Muscle of leg (tissue), 11 donors: ENCODE data around the gene NFATC3. TPM values are rescaled to one million over a fixed set of nuclear protein-coding genes. Genes with fewer than 3 reads are reported as not detected.

ENCODE experiments used
- DNase-seq: peaks from one replicate; pipeline ENCODE4 v3.0.0; 2013
- H3K27ac ChIP-seq: one replicate; pipeline ENCODE4 v1.5.1; 2013; ENCODE audit warnings: mild to moderate bottlenecking, low read length, control low read depth
- H3K27me3 ChIP-seq: one replicate; pipeline ENCODE4 v1.6.1; 2013; ENCODE audit warnings: low read length; ENCODE audit not compliant: control insufficient read depth, insufficient read depth
- H3K36me3 ChIP-seq: one replicate; pipeline ENCODE4 v1.6.1; 2013; ENCODE audit warnings: low read length; ENCODE audit not compliant: control insufficient read depth, insufficient read depth
- H3K4me1 ChIP-seq: one replicate; pipeline ENCODE4 v1.6.1; 2013; ENCODE audit warnings: low read length; ENCODE audit not compliant: control insufficient read depth, insufficient read depth
- H3K4me3 ChIP-seq: one replicate; pipeline ENCODE4 v1.5.1; 2013; ENCODE audit warnings: low read length, control low read depth
- H3K9me3 ChIP-seq: replicated peaks from 2 replicates; pipeline ENCODE4 v1.6.1; 2013; ENCODE audit warnings: low read depth, low read length; ENCODE audit not compliant: control insufficient read depth
- WGBS: methylation state at CpG from one replicate; pipeline ENCODE4 v1.1.5; 2013; ENCODE audit warnings: missing lambda C conversion rate; ENCODE audit not compliant: insufficient coverage; 5-methylcytosine and 5-hydroxymethylcytosine counted together
- polyA plus RNA-seq, 8 donors: library from polyadenylated mRNA; unstranded; fragments of 120-200 nt; gene quantifications; one replicate each; pipeline versions ENCODE4 v1.2.1 to v1.2.3, GENCODE V29; 2013; ENCODE audit warnings: inconsistent platforms in 1 of 8, low replicate concordance in 1 of 8; ENCODE audit not compliant: insufficient read length in 8 of 8, insufficient read depth in 1 of 8
- total RNA-seq: library from RNA; stranded (reverse); fragments of 120-200 nt; gene quantifications from one replicate; pipeline ENCODE4 v1.2.4, GENCODE V29; 2013

NFATC3 gene
- total and polyA plus RNA-seq, 9 donors, result 22.0 to 39.0 (median 26.0) TPM

- H3K27ac ChIP-seq, result no peak overlapping the region
- no peaks in the 10 kb centered on the region for H3K9me3 ChIP-seq
- peaks cover 7% of the 10 kb centered on the region for H3K4me1 ChIP-seq
- no peak overlapping the region for H3K4me3 ChIP-seq
- H3K36me3 ChIP-seq, result peaks cover 42% of the 10 kb centered on the region
- DNase-seq, result no peak
- H3K27me3 ChIP-seq, result no peaks in the 10 kb centered on the region
These were observed 25.4 kb upstream of the NFATC3 start for GRCh38 chr16:68059804-68060203.

DNA sequence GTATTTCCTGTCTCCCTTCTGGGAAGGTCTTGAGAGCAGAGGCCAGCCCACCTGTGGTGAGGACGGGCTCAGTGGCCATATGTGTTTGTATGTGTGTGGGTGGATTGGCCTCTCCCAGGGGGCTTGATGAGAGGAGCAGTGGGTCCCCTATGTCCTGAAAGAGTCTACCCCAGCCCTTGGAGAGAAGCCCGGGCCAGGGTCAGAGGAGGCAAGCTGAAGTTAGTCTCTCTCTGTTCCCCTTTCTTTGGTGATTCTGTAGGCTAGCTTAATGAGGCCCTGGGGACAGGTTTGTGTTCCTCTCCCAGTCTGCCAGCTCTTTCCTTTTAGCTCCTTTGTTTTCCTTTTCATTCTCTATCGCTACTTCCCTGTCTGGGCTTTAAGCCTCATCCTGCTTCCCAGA lies 23.8 kb upstream of the NFATC3 start:
- 66% methylated on average over 3 of the region's 3 CpGs for WGBS

DNA sequence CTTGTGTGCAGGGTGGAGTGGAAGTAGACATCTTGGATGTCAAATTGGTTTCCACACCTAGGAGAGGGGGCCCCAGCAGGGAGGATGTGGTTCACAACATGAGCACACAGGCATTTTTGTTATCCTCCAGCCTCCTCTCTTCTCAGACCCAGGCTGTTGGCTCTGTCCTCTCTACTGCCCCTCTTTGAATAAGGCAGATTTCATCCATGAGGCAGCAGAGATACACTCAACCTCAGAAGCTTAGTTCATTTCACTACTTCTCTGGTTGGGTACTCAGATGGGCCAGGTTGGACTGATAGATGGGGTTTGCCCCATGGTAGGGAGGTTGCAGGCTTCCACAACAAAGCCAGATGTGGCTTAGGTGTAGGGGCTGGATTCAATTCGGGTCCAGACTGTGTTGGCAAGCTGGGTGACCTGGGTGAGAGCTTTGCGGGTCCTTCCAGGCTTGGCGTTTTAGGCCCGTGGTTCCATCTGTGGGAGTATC lies 22.2 kb upstream of the NFATC3 start:
- Histone ChIP-seq H3K36me3 (peaks cover 42% of the 10 kb centered on the region), H3K4me1 (peaks cover 26% of the 10 kb centered on the region)
- no CpG with 5 or more reads among the region's 4 CpGs for WGBS

More for the DNA sequence above, 23.8 kb upstream of the NFATC3 start:
- peaks cover 41% of the 10 kb centered on the region for H3K36me3 ChIP-seq
- H3K9me3 ChIP-seq, result no peaks in the 10 kb centered on the region
- no peak overlapping the region for H3K4me3 ChIP-seq
- no peaks in the 10 kb centered on the region for H3K27me3 ChIP-seq
- H3K4me1 ChIP-seq, result peaks cover 22% of the 10 kb centered on the region
- no peak overlapping the region for H3K27ac ChIP-seq
- DNase-seq, result no peak

GRCh38 chr16:68064791-68065365 lies 20.3 kb upstream of the NFATC3 start:
- peak overlapping the region; percentile 53 for H3K27ac ChIP-seq

More for the DNA sequence above, 22.2 kb upstream of the NFATC3 start:
- Histone ChIP-seq H3K9me3 (no peaks in the 10 kb centered on the region), H3K27me3 (no peaks in the 10 kb centered on the region), H3K27ac (no peak overlapping the region), H3K4me3 (no peak overlapping the region)
- no peak for DNase-seq

DNA sequence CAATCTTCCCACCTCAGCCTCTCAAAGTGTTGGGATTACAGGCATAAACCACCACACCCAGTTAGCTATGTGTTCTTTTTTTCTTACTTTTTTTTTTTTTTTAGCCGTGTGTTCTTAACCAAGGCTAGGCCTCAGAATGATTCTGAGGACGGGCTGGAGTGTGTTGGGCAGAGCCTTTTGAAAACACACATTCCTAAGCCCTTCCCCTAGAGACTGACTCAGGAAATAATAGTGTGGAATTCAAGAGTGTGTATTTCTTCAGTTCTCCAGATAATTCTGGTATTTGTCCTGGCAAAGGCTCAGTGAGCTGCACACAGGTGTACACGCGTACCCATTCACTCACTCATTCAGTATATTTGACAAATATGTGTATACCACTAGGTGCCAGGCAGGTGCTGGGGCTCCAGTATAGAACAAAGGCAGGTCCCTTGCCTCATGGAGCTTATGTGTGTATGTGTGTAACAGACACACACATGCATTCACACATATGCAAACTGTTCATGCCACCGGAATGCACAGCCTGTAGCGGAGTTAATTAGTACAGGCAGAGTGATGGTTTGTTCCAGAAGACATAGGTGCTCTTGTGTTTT lies 19.4 kb upstream of the NFATC3 start:
- WGBS, result 88% methylated on average over 1 of the region's 6 CpGs
- peaks cover 52% of the 10 kb centered on the region for H3K4me1 ChIP-seq
- H3K27me3 ChIP-seq, result no peaks in the 10 kb centered on the region
- H3K36me3 ChIP-seq, result peaks cover 45% of the 10 kb centered on the region
- H3K4me3 ChIP-seq, result no peak overlapping the region
- no peak overlapping the region for H3K27ac ChIP-seq
- no peaks in the 10 kb centered on the region for H3K9me3 ChIP-seq
- no peak for DNase-seq

More at GRCh38 chr16:68064791-68065365, 20.3 kb upstream of the NFATC3 start:
- peaks cover 41% of the 10 kb centered on the region for H3K36me3 ChIP-seq
- no CpG with 5 or more reads among the region's 2 CpGs for WGBS
- peaks cover 43% of the 10 kb centered on the region for H3K4me1 ChIP-seq
- DNase-seq, result peak; percentile 74
- no peaks in the 10 kb centered on the region for H3K27me3 ChIP-seq
- no peak overlapping the region for H3K4me3 ChIP-seq
- no peaks in the 10 kb centered on the region for H3K9me3 ChIP-seq

GRCh38 chr16:68066763-68067162 lies 18.4 kb upstream of the NFATC3 start:
- H3K27ac ChIP-seq, result peak overlapping the region; percentile 7
- WGBS, result no CpG with 5 or more reads among the region's 1 CpG
- peaks cover 42% of the 10 kb centered on the region for H3K36me3 ChIP-seq

GRCh38 chr16:68068926-68069325 lies 16.2 kb upstream of the NFATC3 start:
- no peaks in the 10 kb centered on the region for H3K9me3 ChIP-seq
- WGBS, result 100% methylated on average over 4 of the region's 9 CpGs
- H3K27ac ChIP-seq, result peak overlapping the region; percentile 1
- H3K36me3 ChIP-seq, result peaks cover 44% of the 10 kb centered on the region
- no peaks in the 10 kb centered on the region for H3K27me3 ChIP-seq
- peaks cover 71% of the 10 kb centered on the region for H3K4me1 ChIP-seq
- no peak overlapping the region for H3K4me3 ChIP-seq
- no peak for DNase-seq

More at GRCh38 chr16:68066763-68067162, 18.4 kb upstream of the NFATC3 start:
- H3K9me3 ChIP-seq, result no peaks in the 10 kb centered on the region
- DNase-seq, result no peak
- no peak overlapping the region for H3K4me3 ChIP-seq
- peaks cover 57% of the 10 kb centered on the region for H3K4me1 ChIP-seq
- no peaks in the 10 kb centered on the region for H3K27me3 ChIP-seq

- Histone ChIP-seq H3K4me3 (no peak overlapping the region), H3K9me3 (no peaks in the 10 kb centered on the region), H3K27me3 (no peaks in the 10 kb centered on the region), H3K36me3 (peaks cover 47% of the 10 kb centered on the region), H3K27ac (peak overlapping the region; percentile 78), H3K4me1 (peaks cover 76% of the 10 kb centered on the region)
- DNase-seq, result peak; percentile 89
- WGBS, result 64% methylated on average over 4 of the region's 7 CpGs
These were observed 15.5 kb upstream of the NFATC3 start for GRCh38 chr16:68069511-68070248.

- no CpG with 5 or more reads among the region's 2 CpGs for WGBS
- peak overlapping the region; percentile 78 for H3K27ac ChIP-seq
- H3K27me3 ChIP-seq, result no peaks in the 10 kb centered on the region
- peaks cover 76% of the 10 kb centered on the region for H3K4me1 ChIP-seq
- H3K9me3 ChIP-seq, result no peaks in the 10 kb centered on the region
- no peak for DNase-seq
- H3K36me3 ChIP-seq, result peaks cover 52% of the 10 kb centered on the region
- no peak overlapping the region for H3K4me3 ChIP-seq
These were observed 14.9 kb upstream of the NFATC3 start for GRCh38 chr16:68070249-68070730.
